Lung (tissue), 16 donors: Measurements from ENCODE around the gene PRR5. TPM values are rescaled to one million over a fixed set of nuclear protein-coding genes. Genes with fewer than 3 reads are reported as not detected.
"Not testable (repeated sequence)": the region's sequence is repeated elsewhere in the genome, so short reads cannot be mapped to it uniquely, and the experiment has no call there.

Experiments used
- ATAC-seq: fragments of 200-7000 bp; cut with Tn5 transposase; one replicate; pipeline ENCODE4 v1.9.1; 2020; ENCODE audit warnings: moderate number of reproducible peaks; ENCODE audit not compliant: insufficient read depth, low FRiP score
- DNase-seq, 3 donors: peaks; one replicate each; pipeline ENCODE4 v3.0.0-alpha.2; 2013 to 2017
- H3K27ac ChIP-seq, 2 donors: one replicate each; pipeline ENCODE4 v1.5.1; 2013; ENCODE audit warnings: mild to moderate bottlenecking in 2 of 2, moderate library complexity in 2 of 2, control low read depth in 1 of 2, inconsistent platforms in 1 of 2, low read depth in 1 of 2, low read length in 1 of 2
- H3K27me3 ChIP-seq, 3 donors: one replicate each; pipeline ENCODE4 v1.5.1; 2013; ENCODE audit warnings: low read length in 2 of 3; ENCODE audit not compliant: control insufficient read depth in 3 of 3, insufficient read depth in 3 of 3
- H3K36me3 ChIP-seq, 4 donors: one replicate each; pipeline ENCODE4 v1.5.1; 2013; ENCODE audit warnings: low read length in 4 of 4, mild to moderate bottlenecking in 1 of 4, moderate library complexity in 1 of 4; ENCODE audit not compliant: control insufficient read depth in 4 of 4, insufficient read depth in 4 of 4
- H3K4me1 ChIP-seq, 5 donors: one replicate each; pipeline ENCODE4 v1.5.1; 2013; ENCODE audit warnings: low read length in 5 of 5, mild to moderate bottlenecking in 2 of 5, moderate library complexity in 1 of 5; ENCODE audit not compliant: control insufficient read depth in 5 of 5, insufficient read depth in 5 of 5
- H3K4me3 ChIP-seq: one replicate; pipeline ENCODE4 v1.5.1; 2013; ENCODE audit warnings: mild to moderate bottlenecking, control low read depth, moderate library complexity
- H3K9ac ChIP-seq, 2 donors: one replicate each; pipeline ENCODE4 v1.5.1; 2013; ENCODE audit warnings: low read length in 2 of 2, control low read depth in 1 of 2; ENCODE audit not compliant: insufficient read depth in 1 of 2
- H3K9me3 ChIP-seq, 4 donors: one replicate each; pipeline ENCODE4 v1.5.1; 2013; ENCODE audit warnings: low read length in 3 of 4, mild to moderate bottlenecking in 1 of 4, moderate library complexity in 1 of 4; ENCODE audit not compliant: control insufficient read depth in 4 of 4, insufficient read depth in 3 of 4
- WGBS, 2 donors: extraction: QIAGEN DNeasy Blood & Tissue Kit; methylation state at CpG; one replicate each; pipeline ENCODE4 v1.1.7; 2013; 5-methylcytosine and 5-hydroxymethylcytosine counted together
- long read RNA-seq, 5 donors: transcript quantifications; one replicate each; lab custom pipeline, GENCODE V29; 2026
- polyA plus RNA-seq, 2 donors: library from polyadenylated mRNA; stranded (reverse); fragments of 200-250 nt; gene quantifications; one replicate each; pipeline ENCODE4 v1.2.1, GENCODE V29; 2013
- total RNA-seq, 2 donors: library from RNA; depleted of rRNA in 1 of 2; stranded (reverse); fragments of >200 nt in 1 of 2; gene quantifications; one replicate each; pipeline ENCODE4 v1.2.1, GENCODE V29; 2014 to 2021
- TF ChIP-seq, protein P1 (sequence below): IDR thresholded peaks from 2 replicates; pipeline ENCODE4 v1.5.1; 2012; ENCODE audit warnings: mild to moderate bottlenecking; ENCODE audit errors: control extremely low read depth, extremely low read depth
- donor health status: control.
- donor health status: control.
- donor health status: Bipolar disorder and iron deficiency.
- donor health status: healthy.
- donor health status: DM: yes; HTN: yes; CAD: no.

PRR5 gene
- total RNA-seq (10 to 100 TPM; 11.8 to 17.3 TPM), polyA plus RNA-seq (10 to 100 TPM in 1 of 2 donors, 1 to 10 TPM in 1; 9.1 to 10.4 TPM)
- long read RNA-seq, donor 1, transcript PRR5-202 (8 exons, 1,878 nt): major isoform, 5 of 12 reads
- long read RNA-seq, donor 1, partial matches to known transcripts: 0 of 12 reads
- long read RNA-seq, donor 1, other reads (novel, unspliced or antisense): 0 of 12 reads
- long read RNA-seq, donor 2, partial matches to known transcripts: 0 of 6 reads
- long read RNA-seq, donor 2, other reads (novel, unspliced or antisense): 0 of 6 reads
- long read RNA-seq, donor 3: 0 reads
- long read RNA-seq, donor 4, partial matches to known transcripts: 0 of 2 reads
- long read RNA-seq, donor 4, other reads (novel, unspliced or antisense): 0 of 2 reads
- long read RNA-seq, donor 5, transcript PRR5-202 (8 exons, 1,878 nt): major isoform, 9 of 16 reads
- long read RNA-seq, donor 5, partial matches to known transcripts: 0 of 16 reads
- long read RNA-seq, donor 5, other reads (novel, unspliced or antisense): 0 of 16 reads

DNA sequence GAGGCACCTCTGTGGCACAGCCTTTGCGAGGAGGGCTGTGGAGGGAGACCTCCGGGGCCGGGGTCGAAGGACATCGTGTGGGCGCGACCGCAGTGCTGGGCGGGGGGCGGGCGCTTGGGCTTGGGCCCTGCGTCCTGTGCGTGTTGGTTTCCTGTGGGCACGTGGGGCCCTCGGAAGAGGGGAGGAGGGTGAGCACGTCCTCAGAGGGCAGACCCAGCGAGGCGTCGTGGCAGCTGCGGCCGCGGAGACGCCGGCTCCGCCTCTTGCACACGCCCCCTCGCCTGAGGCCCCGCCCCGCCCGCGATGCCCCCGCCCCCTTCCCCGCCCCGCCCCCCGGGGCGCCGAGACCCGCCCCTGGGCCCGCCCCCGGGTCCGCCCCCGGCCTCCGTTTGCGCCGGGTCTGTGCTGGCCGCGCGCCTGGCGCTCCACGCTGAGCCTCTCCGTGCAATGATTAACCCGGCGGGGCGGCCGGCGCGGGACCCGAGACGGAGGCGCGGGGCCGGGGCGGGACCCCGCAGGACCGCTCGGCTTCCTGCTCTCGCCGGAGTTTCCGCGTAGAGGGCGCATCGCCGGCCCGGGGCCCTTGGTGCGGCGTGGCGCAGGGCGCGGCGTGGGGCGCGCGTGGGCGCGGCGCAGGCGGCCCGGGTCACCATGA is at the start of gene PRR5:
Gene PRR5, plus strand, starts transcription at position 381 of the 655 bp plus-strand sequence. Its CDS starts 271 bp downstream, at position 652.
- Histone ChIP-seq H3K4me1 (peaks cover 0 to 41% (median 15%) of the 10 kb centered on the region in 5 donors), H3K36me3 (no peaks in the 10 kb centered on the region), H3K4me3 (peak within 1 kb of the TSS; percentile 43), H3K9me3 (no peaks in the 10 kb centered on the region), H3K27me3 (no peaks in the 10 kb centered on the region), H3K9ac (peak within 1 kb of the TSS in 1 of 2 donors; percentile 4), H3K27ac (no peak within 1 kb of the TSS)
- TF ChIP-seq, protein P1, sequence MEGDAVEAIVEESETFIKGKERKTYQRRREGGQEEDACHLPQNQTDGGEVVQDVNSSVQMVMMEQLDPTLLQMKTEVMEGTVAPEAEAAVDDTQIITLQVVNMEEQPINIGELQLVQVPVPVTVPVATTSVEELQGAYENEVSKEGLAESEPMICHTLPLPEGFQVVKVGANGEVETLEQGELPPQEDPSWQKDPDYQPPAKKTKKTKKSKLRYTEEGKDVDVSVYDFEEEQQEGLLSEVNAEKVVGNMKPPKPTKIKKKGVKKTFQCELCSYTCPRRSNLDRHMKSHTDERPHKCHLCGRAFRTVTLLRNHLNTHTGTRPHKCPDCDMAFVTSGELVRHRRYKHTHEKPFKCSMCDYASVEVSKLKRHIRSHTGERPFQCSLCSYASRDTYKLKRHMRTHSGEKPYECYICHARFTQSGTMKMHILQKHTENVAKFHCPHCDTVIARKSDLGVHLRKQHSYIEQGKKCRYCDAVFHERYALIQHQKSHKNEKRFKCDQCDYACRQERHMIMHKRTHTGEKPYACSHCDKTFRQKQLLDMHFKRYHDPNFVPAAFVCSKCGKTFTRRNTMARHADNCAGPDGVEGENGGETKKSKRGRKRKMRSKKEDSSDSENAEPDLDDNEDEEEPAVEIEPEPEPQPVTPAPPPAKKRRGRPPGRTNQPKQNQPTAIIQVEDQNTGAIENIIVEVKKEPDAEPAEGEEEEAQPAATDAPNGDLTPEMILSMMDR: no peak
- 1 to 2% methylated on average over 48 to 88 of the region's 88 CpGs for WGBS, 2 donors
- ATAC-seq (peak; percentile 88), DNase-seq (peak; percentile 87 to 94 (median 94))

DNA sequence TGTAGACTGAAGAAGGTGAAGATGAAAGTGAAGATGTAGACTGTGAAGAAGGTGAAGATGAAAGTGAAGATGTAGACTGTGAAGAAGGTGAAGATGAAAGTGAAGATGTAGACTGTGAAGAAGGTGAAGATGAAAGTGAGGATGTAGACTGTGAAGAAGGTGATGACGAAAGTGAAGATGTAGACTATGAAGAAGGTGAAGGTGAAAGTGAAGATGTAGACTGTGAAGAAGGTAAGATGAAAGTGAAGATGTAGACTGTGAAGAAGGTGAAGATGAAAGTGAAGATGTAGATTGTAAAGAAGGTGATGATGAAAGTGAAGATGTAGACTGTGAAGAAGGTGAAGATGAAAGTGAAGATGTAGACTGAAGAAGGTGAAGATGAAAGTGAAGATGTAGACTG is 49.1 kb upstream of the PRR5 start:
- H3K4me3 ChIP-seq, H3K9ac ChIP-seq: not testable (repeated sequence)
- WGBS, 2 donors: 76 to 90% methylated on average over 1 of the region's 1 CpG

DNA sequence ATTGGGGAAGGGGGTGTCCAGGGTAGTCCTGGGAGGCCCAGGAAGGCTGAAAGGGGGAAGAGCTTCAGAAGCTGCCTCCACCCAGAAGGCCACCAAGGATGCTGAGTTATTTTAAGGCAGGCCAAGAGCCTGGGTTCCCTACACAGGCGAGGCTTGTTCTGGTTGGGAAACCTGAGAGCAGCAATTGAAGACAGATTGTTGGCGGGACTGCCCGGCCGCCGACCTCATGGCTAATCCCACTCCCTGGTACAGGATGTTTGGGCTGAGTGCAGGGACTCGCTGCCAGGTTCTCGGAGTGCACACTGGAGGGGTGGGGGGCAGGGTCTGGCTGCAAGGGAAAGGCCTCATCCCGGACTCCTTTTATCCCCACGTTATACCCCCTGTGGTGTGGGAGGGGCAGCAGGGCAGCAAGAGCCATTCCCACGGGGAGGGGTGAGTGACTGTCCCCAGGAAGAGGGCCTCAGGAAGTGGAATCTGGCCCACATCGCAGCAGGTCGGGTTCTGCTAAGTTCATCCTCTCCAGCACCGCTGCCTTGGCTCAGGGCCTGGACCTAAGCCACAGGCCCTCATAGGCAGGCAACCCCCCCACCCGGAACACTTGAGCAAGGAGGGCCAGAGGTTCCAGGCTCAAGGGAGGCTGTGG is 43.6 kb upstream of the PRR5 start:
- no peak overlapping the region for H3K27ac ChIP-seq
- peaks cover 0 to 20% (median 7%) of the 10 kb centered on the region in 5 donors for H3K4me1 ChIP-seq
- WGBS, 2 donors: 11 to 14% methylated on average over 14 of the region's 14 CpGs
- TF ChIP-seq, protein P1: no peak
- DNase-seq (peak; percentile 67 to 81 (median 68)), ATAC-seq (no peak)
- no peak overlapping the region for H3K4me3 ChIP-seq
- H3K9ac ChIP-seq: no peak overlapping the region
- H3K9me3 ChIP-seq: no peaks in the 10 kb centered on the region
- H3K27me3 ChIP-seq: no peaks in the 10 kb centered on the region
- H3K36me3 ChIP-seq: no peaks in the 10 kb centered on the region

More for the DNA sequence above, 49.1 kb upstream of the PRR5 start:
- ATAC-seq, H3K27ac ChIP-seq, H3K9me3 ChIP-seq, H3K27me3 ChIP-seq, H3K36me3 ChIP-seq, DNase-seq: not testable (repeated sequence)
- peaks cover 0 to 11% (median 0%) of the 10 kb centered on the region in 5 donors for H3K4me1 ChIP-seq
